Activated CD4-positive, CD25-positive, alpha-beta regulatory T cell treated with anti-CD3 and anti-CD28 coated beads, Interleukin-2, amount 50 U/mL, for 16 hours (primary cell): Measurements from ENCODE around the gene RYK.

Experiments
- DNase-seq: peaks from one replicate; pipeline ENCODE4 v3.0.0-alpha.2; 2020; ENCODE audit warnings: low read depth, low spot score

The RYK gene

GRCh38 chr3:134149286-134149685 lies 101.4 kb downstream of the RYK start:
- DNase-seq, result no peak

- DNase-seq, result no peak
Measured at GRCh38 chr3:134148534-134148933, 102.1 kb downstream of the RYK start.

- DNase-seq, result no peak
Measured at GRCh38 chr3:134147411-134147810, 103.2 kb downstream of the RYK start.

- no peak for DNase-seq
Measured at GRCh38 chr3:134146666-134147065, 104.0 kb downstream of the RYK start.

- DNase-seq, result no peak
Measured at GRCh38 chr3:134145183-134145582, 105.5 kb downstream of the RYK start.

- DNase-seq, result no peak
Measured at GRCh38 chr3:134144694-134145093, 106.0 kb downstream of the RYK start.

- no peak for DNase-seq
Measured at GRCh38 chr3:134143828-134144401, 106.7 kb downstream of the RYK start.

GRCh38 chr3:134136604-134137003 lies 114.1 kb downstream of the RYK start:
- no peak for DNase-seq

GRCh38 chr3:134134698-134135415 lies 115.8 kb downstream of the RYK start:
- DNase-seq, result no peak

- DNase-seq, result no peak
Measured at GRCh38 chr3:134134240-134134639, 116.4 kb downstream of the RYK start.

- DNase-seq, result no peak
Measured at GRCh38 chr3:134132961-134133360, 117.7 kb downstream of the RYK start.

- no peak for DNase-seq
Measured at GRCh38 chr3:134126153-134126552, 124.5 kb downstream of the RYK start.

GRCh38 chr3:134114726-134115125 lies 135.9 kb downstream of the RYK start:
- no peak for DNase-seq

GRCh38 chr3:134111616-134112015 lies 139.0 kb downstream of the RYK start:
- no peak for DNase-seq

GRCh38 chr3:134110963-134111362 lies 139.7 kb downstream of the RYK start:
- DNase-seq, result no peak
